Measurements from ENCODE around the gene REP15.
"Not testable (repeated sequence)": the region's sequence is repeated elsewhere in the genome, so short reads cannot be mapped to it uniquely, and the experiment has no call there.

The REP15 gene

GRCh38 chr12:27696864-27697564 is 767 bp downstream of the REP15 start:
- no peak for DNase-seq (ENCODE audit: low read depth in 2 of 2, low spot score in 1 of 2)

GRCh38 chr12:27703720-27704452 is 7.6 kb downstream of the REP15 start:
- DNase-seq (ENCODE audit: low read depth in 2 of 2, low spot score in 1 of 2) = peak; percentile 5 to 51

GRCh38 chr12:27705263-27705662 is 9.0 kb downstream of the REP15 start:
- DNase-seq (ENCODE audit: low read depth in 2 of 2, low spot score in 1 of 2) = no peak

- DNase-seq (ENCODE audit: low read depth in 2 of 2, low spot score in 1 of 2) = no peak
Measured at GRCh38 chr12:27707216-27707615, 11.0 kb downstream of the REP15 start.

GRCh38 chr12:27709212-27709931 is 13.1 kb downstream of the REP15 start:
- DNase-seq (ENCODE audit: low read depth in 2 of 2, low spot score in 1 of 2) = no peak

GRCh38 chr12:27709932-27710591 is 13.8 kb downstream of the REP15 start:
- no peak for DNase-seq (ENCODE audit: low read depth in 2 of 2, low spot score in 1 of 2)

GRCh38 chr12:27710592-27711316 is 14.5 kb downstream of the REP15 start, which contains the start of gene MRPS35:
MRPS35 (plus strand) TSS chr12:27710832; CDS start chr12:27710844, 12 bp downstream.
- peak; percentile 75 to 86 for DNase-seq (ENCODE audit: low read depth in 2 of 2, low spot score in 1 of 2)

- no peak for DNase-seq (ENCODE audit: low read depth in 2 of 2, low spot score in 1 of 2)
Measured at GRCh38 chr12:27711317-27711682, 15.1 kb downstream of the REP15 start.

- no peak for DNase-seq (ENCODE audit: low read depth in 2 of 2, low spot score in 1 of 2)
Measured at GRCh38 chr12:27711967-27712366, 15.7 kb downstream of the REP15 start.

GRCh38 chr12:27723212-27723611 is 27.0 kb downstream of the REP15 start:
- DNase-seq (ENCODE audit: low read depth in 2 of 2, low spot score in 1 of 2) = no peak

- DNase-seq (ENCODE audit: low read depth in 2 of 2, low spot score in 1 of 2) = no peak
Measured at GRCh38 chr12:27730097-27730588, 33.9 kb downstream of the REP15 start.

GRCh38 chr12:27732281-27732680 is 36.0 kb downstream of the REP15 start:
- DNase-seq (ENCODE audit: low read depth in 2 of 2, low spot score in 1 of 2) = no peak

GRCh38 chr12:27733052-27733656 is 36.9 kb downstream of the REP15 start:
- DNase-seq (ENCODE audit: low read depth in 2 of 2, low spot score in 1 of 2) = peak in 1 of 2 donors; percentile 17

- no peak for DNase-seq (ENCODE audit: low read depth in 2 of 2, low spot score in 1 of 2)
Measured at GRCh38 chr12:27733791-27734190, 37.5 kb downstream of the REP15 start.

- not testable (repeated sequence) for DNase-seq (ENCODE audit: low read depth in 2 of 2, low spot score in 1 of 2)
Measured at GRCh38 chr12:27734321-27734720, 38.1 kb downstream of the REP15 start.

GRCh38 chr12:27743601-27744000 is 47.4 kb downstream of the REP15 start:
- no peak for DNase-seq (ENCODE audit: low read depth in 2 of 2, low spot score in 1 of 2)

- DNase-seq (ENCODE audit: low read depth in 2 of 2, low spot score in 1 of 2) = not testable (repeated sequence)
Measured at GRCh38 chr12:27745734-27746133, 49.5 kb downstream of the REP15 start.
